Heart left ventricle (tissue), 13 donors: ENCODE measurements around the gene AP3B2.

Source experiments
- POLR2A ChIP-seq, 2 donors: fragments of 450-650 bp; IDR thresholded peaks; one replicate each; pipeline ENCODE4 v1.6.1; 2017; ENCODE audit warnings: antibody characterized with exemption in 2 of 2, mild to moderate bottlenecking in 2 of 2, moderate library complexity in 2 of 2
- TF ChIP-seq, protein P1 (sequence below), 12 donors: fragments of 200-600 bp; sonication (generic) in 4 of 12; IDR thresholded peaks; one replicate each; pipeline versions ENCODE4 v1.5.0 to v1.8.0; 2018 to 2022; ENCODE audit warnings: antibody characterized with exemption in 12 of 12, mild to moderate bottlenecking in 5 of 12
- donor health status: ischemic (EF 13 %, LVEDD 7.1; RV severe dilation, severe dysfunction).
- donor health status: DM: no; HTN: yes; CAD: no.
- donor health status: DM: no; HTN: no; CAD: no.
- donor health status: ischemic (EF 25% LVEDD 6.9; RV normal size, moderate dysfunction).
- donor health status: ischemic (EF 25% LVEDD 5.7; RV mildly dilated, moderate dysfunction).
- donor health status: ischemic (EF 35%, LVEDD 5.7; RV mildly dilated, moderate dysfunction).
- donor health status: nonischemic (EF 11% LVEDD 7.7; RV severe dilation, severe dysfunction).
- donor health status: DM: yes; HTN: yes; CAD: no.
- donor health status: PGD.
- donor health status: ischemic (EF 29% LVEDD 5.4; RV normal size, mild dysfunction).
- donor health status: nonischemic (EF 23%, LVEDD 6.1; RV moderate dilation, normal function).

DNA sequence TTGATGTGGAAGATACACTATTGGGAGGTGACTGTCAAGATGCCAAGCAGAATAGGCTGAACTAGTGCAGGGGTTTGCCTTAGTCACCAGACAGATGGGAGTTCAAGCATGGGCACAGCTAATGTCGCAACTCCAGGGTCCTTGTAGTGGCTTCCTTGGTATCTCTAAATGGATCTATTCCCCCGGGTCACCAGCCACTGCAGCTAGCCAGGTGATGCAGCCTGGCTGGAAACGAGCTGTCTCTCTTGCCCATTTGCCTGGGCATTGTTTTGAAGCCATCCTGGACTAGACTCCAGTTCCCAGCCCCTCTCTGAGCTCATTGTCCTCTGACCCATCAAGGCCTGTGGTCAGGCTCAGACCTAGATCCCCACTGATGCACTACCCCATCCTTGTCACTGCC, 54.1 kb downstream of the AP3B2 start:
- TF ChIP-seq, protein P1, sequence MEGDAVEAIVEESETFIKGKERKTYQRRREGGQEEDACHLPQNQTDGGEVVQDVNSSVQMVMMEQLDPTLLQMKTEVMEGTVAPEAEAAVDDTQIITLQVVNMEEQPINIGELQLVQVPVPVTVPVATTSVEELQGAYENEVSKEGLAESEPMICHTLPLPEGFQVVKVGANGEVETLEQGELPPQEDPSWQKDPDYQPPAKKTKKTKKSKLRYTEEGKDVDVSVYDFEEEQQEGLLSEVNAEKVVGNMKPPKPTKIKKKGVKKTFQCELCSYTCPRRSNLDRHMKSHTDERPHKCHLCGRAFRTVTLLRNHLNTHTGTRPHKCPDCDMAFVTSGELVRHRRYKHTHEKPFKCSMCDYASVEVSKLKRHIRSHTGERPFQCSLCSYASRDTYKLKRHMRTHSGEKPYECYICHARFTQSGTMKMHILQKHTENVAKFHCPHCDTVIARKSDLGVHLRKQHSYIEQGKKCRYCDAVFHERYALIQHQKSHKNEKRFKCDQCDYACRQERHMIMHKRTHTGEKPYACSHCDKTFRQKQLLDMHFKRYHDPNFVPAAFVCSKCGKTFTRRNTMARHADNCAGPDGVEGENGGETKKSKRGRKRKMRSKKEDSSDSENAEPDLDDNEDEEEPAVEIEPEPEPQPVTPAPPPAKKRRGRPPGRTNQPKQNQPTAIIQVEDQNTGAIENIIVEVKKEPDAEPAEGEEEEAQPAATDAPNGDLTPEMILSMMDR (IDR thresholded peaks at IDR 0.05): no peak
- TF ChIP-seq POLR2A (IDR thresholded peaks at IDR 0.05): no peak
